GM15510 (cell line): Measurements from ENCODE around the gene PDZRN4.

ENCODE experiments used
- POLR2A ChIP-seq: IDR thresholded peaks from 3 replicates; pipeline ENCODE4 v1.6.1; 2011; ENCODE audit warnings: borderline replicate concordance; ENCODE audit not compliant: insufficient read length; ENCODE audit errors: extremely low read depth

The PDZRN4 gene

DNA sequence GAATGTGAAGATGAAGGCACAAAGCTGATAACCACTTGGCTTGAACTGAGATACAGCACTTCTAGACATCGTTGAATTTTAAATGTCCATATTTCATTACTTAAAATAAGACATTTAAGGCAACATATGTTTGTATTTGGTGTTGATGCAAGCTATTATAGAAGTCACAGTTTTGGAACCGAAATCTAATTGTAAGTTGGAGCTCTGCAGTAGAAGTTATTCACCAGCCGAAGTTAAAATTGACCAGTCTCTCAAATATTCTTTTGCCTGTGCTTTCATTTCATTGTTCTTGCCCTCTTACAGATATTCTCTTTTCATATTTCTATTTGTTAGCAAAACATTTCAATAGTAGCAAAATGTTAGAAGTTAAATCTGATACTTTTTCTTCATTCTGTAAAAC lies 332.7 kb downstream of the PDZRN4 start:
- no peak for TF ChIP-seq POLR2A

DNA sequence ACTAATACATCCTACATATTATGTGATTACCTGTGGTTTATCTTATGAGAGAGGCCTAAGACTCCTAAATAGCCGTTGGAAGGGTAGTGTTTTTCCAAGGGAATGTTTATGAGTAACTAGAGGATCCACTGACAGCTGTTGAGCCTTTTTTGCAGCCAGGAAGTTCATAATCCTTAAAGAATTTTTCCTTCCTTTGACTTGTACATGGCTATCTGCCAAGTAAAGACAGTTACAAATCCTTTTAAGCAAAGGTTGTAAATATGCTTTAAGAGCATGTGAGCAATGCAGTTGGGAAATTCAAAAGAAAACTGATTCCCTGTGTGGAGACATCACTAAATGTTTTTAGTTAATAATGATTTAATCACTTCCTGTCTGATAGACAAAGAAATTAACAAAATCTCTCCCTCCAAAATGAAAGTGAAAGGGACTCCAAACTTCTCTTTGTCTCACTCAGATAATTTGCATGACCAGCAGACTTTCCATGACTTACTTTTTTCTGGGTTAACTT lies 333.8 kb downstream of the PDZRN4 start:
- TF ChIP-seq POLR2A, result no peak

DNA sequence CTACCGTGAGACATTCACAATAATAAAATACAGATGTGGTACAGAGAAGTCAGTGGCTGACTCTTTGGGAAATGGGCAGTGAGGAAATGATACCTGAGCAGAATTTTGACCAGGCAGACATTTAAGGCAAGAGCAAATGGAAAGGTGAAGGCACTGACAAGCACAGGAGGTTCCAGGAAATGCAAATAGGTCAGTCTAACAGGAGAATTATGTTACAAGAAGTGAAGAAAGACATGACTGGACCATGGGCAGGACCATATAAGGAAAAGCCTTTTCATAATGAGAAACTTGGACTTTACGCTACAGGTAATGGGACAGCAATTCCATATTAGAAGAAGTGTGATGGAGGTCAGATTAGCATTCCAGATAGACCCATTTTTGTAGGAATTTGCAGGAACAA lies 338.9 kb downstream of the PDZRN4 start:
- TF ChIP-seq POLR2A, result no peak

DNA sequence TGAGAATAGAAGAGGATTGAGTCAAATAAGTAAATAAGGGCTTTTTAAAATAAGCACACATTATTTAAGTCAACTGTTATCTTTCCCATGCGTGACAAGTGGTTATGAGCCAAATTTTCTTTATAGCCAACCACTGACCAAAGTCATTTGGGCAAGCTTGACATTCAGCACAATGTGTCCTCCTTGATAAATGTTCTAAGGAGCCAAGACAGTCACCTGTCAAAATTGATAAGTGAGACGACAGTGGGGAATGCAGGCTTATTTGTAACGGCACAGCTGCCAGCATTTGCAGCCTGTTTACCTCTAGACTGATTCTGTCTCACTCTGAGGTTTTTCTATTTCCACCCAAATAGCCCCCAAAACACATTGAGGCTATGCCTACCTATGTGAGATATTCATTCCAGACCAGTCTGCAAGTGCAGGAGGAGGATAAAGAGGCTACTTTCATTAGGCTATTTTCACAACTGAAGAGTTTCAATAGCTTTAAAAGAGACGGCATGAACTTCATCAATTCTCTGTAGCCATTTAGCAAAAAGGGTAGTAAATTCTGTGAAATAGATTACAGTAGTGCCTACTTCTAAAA lies 339.5 kb downstream of the PDZRN4 start:
- TF ChIP-seq POLR2A, result no peak

DNA sequence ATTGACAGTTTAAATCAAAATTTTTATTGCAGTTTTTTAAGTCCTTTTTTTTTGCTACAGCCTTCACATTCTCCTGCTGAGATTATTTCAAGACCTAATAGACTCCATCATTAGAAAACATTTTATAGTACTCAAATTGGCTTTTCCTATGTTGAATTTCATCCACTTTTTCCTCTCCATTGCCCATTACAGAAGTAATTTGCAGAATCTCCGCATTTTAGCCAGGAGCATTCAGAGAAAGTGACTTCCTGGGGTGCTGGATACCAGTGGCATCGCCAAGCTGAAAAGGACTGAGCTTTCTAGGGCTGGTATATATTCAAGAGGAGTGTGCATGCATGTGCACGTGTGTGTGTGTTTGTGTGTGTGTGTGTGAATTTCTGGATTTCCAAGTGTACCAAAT lies 340.8 kb downstream of the PDZRN4 start:
- no peak for TF ChIP-seq POLR2A

DNA sequence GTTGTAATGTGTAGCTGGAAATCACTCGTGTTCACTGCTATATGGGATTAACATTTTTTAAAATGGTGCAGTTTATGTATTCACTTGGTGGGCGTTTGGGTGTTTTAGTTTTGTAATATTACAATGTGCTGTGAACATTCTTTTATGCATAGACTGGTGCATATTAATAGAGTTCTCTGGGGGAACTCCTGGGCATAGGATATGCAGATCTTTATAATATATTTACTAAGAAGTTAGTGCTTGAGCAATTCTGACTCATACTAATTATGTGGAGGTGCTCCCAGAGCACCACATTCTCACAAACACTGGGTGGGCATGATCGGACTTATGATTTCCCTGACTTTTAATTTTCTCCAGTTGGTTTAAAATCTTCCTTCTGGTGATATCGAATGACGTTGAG lies 342.3 kb downstream of the PDZRN4 start:
- no peak for TF ChIP-seq POLR2A

DNA sequence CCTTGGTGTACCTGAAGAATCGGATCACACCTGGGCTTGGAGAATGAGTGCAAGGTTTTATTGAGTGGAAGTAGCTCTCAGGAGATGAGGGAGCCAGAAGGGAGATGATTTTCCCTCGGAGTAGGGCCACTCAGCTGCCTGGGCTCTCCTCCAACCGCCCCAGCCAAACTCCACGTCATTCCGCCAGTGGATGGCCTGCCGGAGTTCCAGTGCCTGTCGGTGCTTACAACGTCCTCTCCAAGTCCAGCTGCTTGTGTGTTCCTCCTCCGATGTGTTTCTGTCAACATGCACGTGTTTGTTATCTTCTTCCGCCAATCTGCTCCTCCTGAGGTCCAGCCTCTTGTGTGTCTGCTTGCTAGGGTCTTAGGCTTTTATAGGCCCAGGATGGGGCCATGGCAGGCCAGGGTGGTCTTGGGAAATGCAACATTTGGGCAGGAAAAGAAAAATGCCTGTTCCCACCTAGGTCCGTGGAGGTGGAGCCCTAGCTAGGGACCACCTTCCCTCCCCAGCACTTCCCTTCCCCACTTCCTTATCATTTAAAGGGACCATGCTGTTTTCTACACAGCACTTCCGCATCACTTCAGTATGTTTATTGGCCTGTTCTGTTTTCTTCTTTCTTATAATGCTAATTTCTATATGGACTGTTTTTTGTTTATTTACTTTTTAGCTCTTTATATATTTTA lies 343.2 kb downstream of the PDZRN4 start:
- TF ChIP-seq POLR2A, result no peak

- no peak for TF ChIP-seq POLR2A
Observed at GRCh38 chr12:41532072-41532471, 344.0 kb downstream of the PDZRN4 start.

- TF ChIP-seq POLR2A, result no peak
Observed at GRCh38 chr12:41536813-41537490, 348.8 kb downstream of the PDZRN4 start.

DNA sequence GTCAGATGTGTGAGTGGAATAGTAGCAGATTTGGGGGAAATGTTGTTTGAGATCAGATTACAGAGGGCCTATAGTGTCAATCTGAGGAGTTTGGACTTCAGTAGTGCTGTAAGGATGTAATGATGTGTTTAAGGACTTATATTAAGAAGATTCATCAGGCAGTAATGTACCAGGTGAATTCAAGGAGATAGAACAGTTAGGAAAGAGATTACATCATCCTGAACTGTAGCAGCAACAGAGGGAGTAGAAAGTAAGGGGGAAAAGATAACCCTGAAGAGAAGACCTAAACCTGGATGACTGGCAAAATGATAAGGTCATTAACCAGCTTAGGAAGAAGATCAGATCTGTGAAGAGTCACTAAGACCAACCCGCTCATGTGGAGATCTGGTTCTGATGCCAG lies 349.4 kb downstream of the PDZRN4 start:
- no peak for TF ChIP-seq POLR2A

GRCh38 chr12:41545761-41546160 lies 357.6 kb downstream of the PDZRN4 start:
- TF ChIP-seq POLR2A, result no peak

DNA sequence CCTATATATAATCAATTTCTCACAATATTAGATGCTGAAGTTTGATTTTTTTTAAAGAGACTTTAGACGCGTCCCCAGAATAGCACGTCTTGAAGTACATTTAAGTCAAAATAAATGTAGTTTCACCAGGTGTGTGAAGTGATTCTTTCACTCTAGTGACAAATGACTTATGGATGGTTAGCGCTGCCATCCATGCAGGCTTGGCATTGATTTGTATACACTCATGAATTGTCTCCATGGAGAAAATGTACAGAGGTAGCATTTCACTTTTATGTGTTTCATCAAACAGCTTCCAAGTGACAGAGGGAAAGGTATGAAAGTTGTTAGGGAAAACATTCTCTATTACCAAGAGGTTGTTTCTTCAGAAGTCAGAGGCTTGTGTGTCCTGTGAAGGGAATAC lies 360.8 kb downstream of the PDZRN4 start:
- TF ChIP-seq POLR2A, result no peak

GRCh38 chr12:41552588-41552987 lies 364.5 kb downstream of the PDZRN4 start:
- no peak for TF ChIP-seq POLR2A

GRCh38 chr12:41556176-41556575 lies 368.1 kb downstream of the PDZRN4 start:
- TF ChIP-seq POLR2A, result no peak

- no peak for TF ChIP-seq POLR2A
Observed at GRCh38 chr12:41557344-41557743, 369.2 kb downstream of the PDZRN4 start.

- no peak for TF ChIP-seq POLR2A
Observed at GRCh38 chr12:41558671-41559070, 370.6 kb downstream of the PDZRN4 start.
